ENCODE measurements around the gene DNAL1.

- TF ChIP-seq POLR2A (IDR thresholded peaks at IDR 0.05) (no peak), CTCF (IDR thresholded peaks at IDR 0.05) (no peak), POLR2AphosphoS5 (IDR thresholded peaks at IDR 0.05) (no peak)
These were observed 19.1 kb upstream of the DNAL1 start for GRCh38 chr14:73625706-73626105.
